Neural progenitor cell (in vitro differentiated cells): ENCODE data around the gene CDK17. TPM values are rescaled to one million over a fixed set of nuclear protein-coding genes. Genes with fewer than 3 reads are reported as not detected.

Source experiments
- DNase-seq: peaks from one replicate; pipeline ENCODE4 v3.0.0-alpha.2; 2016; ENCODE audit warnings: low spot score
- H2AFZ ChIP-seq: fragments of 200-600 bp; sonication (generic); replicated peaks from 2 replicates; pipeline ENCODE4 v1.6.1; 2016; ENCODE audit warnings: antibody characterized with exemption
- H3F3A ChIP-seq: fragments of 200-600 bp; sonication (generic); 2 replicates; pipeline ENCODE4 v1.6.1; 2016; ENCODE audit warnings: antibody characterized with exemption, low read depth
- H3K27ac ChIP-seq: fragments of 200-600 bp; sonication (generic); 2 replicates; pipeline ENCODE4 v1.5.1; 2016; ENCODE audit warnings: mild to moderate bottlenecking
- H3K27me3 ChIP-seq: fragments of 200-600 bp; sonication (generic); 2 replicates; pipeline ENCODE4 v1.6.1; 2016; ENCODE audit warnings: mild to moderate bottlenecking, moderate library complexity
- H3K36me3 ChIP-seq: fragments of 200-600 bp; sonication (generic); 2 replicates; pipeline ENCODE4 v1.5.1; 2016
- H3K4me1 ChIP-seq: fragments of 200-600 bp; sonication (generic); 2 replicates; pipeline ENCODE4 v1.6.1; 2016; ENCODE audit warnings: mixed run types
- H3K4me2 ChIP-seq: fragments of 200-600 bp; sonication (generic); 2 replicates; pipeline ENCODE4 v1.6.1; 2016
- H3K4me3 ChIP-seq: fragments of 200-600 bp; sonication (generic); 2 replicates; pipeline ENCODE4 v1.5.1; 2016
- H3K79me2 ChIP-seq: fragments of 200-600 bp; sonication (generic); 2 replicates; pipeline ENCODE4 v1.6.1; 2016; ENCODE audit warnings: low read depth
- H3K9ac ChIP-seq: fragments of 200-600 bp; sonication (generic); 2 replicates; pipeline ENCODE4 v1.6.1; 2016
- H3K9me3 ChIP-seq: fragments of 200-600 bp; sonication (generic); 2 replicates; pipeline ENCODE4 v1.5.1; 2016; ENCODE audit warnings: low read depth
- H4K20me1 ChIP-seq: fragments of 200-600 bp; sonication (generic); 2 replicates; pipeline ENCODE4 v1.6.1; 2016; ENCODE audit warnings: low read depth
- H3K27ac Mint-ChIP-seq: 3 replicates; pipeline ENCODE4 v1.8.0; 2021; ENCODE audit warnings: mixed read lengths
- H3K27me3 Mint-ChIP-seq: 2 replicates; pipeline ENCODE4 v1.8.0; 2022; ENCODE audit warnings: low read depth, mild to moderate bottlenecking, inconsistent platforms, moderate library complexity, mixed read lengths; ENCODE audit not compliant: insufficient read depth
- H3K36me3 Mint-ChIP-seq: 3 replicates; pipeline ENCODE4 v1.8.0; 2021; ENCODE audit warnings: mixed read lengths
- H3K4me1 Mint-ChIP-seq: 3 replicates; pipeline ENCODE4 v1.8.0; 2021; ENCODE audit warnings: mixed read lengths
- H3K4me3 Mint-ChIP-seq: 3 replicates; pipeline ENCODE4 v1.8.0; 2021; ENCODE audit warnings: mild to moderate bottlenecking, moderate library complexity, mixed read lengths
- H3K9me3 Mint-ChIP-seq: 3 replicates; pipeline ENCODE4 v1.8.0; 2020; ENCODE audit warnings: mixed read lengths
- CTCF ChIP-seq: fragments of 200-600 bp; sonication (generic); IDR thresholded peaks from 2 replicates; pipeline ENCODE4 v1.5.1; 2017; ENCODE audit warnings: antibody characterized with exemption, mild to moderate bottlenecking
- EZH2 ChIP-seq: fragments of 200-600 bp; sonication (generic); IDR thresholded peaks from 2 replicates; pipeline ENCODE4 v1.6.1; 2017; ENCODE audit warnings: antibody characterized with exemption, mild to moderate bottlenecking, moderate library complexity
- EZH2phosphoT487 ChIP-seq: fragments of 200-600 bp; sonication (generic); IDR thresholded peaks from 2 replicates; pipeline ENCODE4 v1.6.1; 2017; ENCODE audit warnings: antibody characterized with exemption
- total RNA-seq: library from RNA; depleted of rRNA; stranded (reverse); fragments of >200 nt; gene quantifications from 2 replicates; pipeline ENCODE4 v1.2.3, GENCODE V29; 2015; ENCODE audit warnings: low replicate concordance

Gene CDK17
- total RNA-seq, 1 donor from 2014 or later: 61.2 TPM

GRCh38 chr12:96376865-96377264 is 23.4 kb downstream of the CDK17 start:
- Mint-ChIP-seq H3K27ac (no peak overlapping the region), H3K4me3 (no peak overlapping the region), H3K27me3 (peaks cover 3% of the 10 kb centered on the region), H3K4me1 (peaks cover 11% of the 10 kb centered on the region), H3K9me3 (peaks cover 32% of the 10 kb centered on the region), H3K36me3 (peaks cover 29% of the 10 kb centered on the region)
- DNase-seq: no peak
- H3K9ac ChIP-seq: no peak overlapping the region
- H3K4me3 ChIP-seq: no peak overlapping the region
- H3K27me3 ChIP-seq: no peaks in the 10 kb centered on the region
- H3K27ac ChIP-seq: no peak overlapping the region
- H4K20me1 ChIP-seq: peaks cover 17% of the 10 kb centered on the region
- no peaks in the 10 kb centered on the region for H3K36me3 ChIP-seq
- peaks cover 14% of the 10 kb centered on the region for H3K4me1 ChIP-seq
- no peak overlapping the region for H3K4me2 ChIP-seq
- no peak overlapping the region for H2AFZ ChIP-seq
- TF ChIP-seq CTCF (no peak), EZH2phosphoT487 (no peak), EZH2 (no peak)
- peaks cover 99% of the 10 kb centered on the region for H3K79me2 ChIP-seq
- peaks cover 12% of the 10 kb centered on the region for H3K9me3 ChIP-seq
- H3F3A ChIP-seq: peaks cover 9% of the 10 kb centered on the region

DNA sequence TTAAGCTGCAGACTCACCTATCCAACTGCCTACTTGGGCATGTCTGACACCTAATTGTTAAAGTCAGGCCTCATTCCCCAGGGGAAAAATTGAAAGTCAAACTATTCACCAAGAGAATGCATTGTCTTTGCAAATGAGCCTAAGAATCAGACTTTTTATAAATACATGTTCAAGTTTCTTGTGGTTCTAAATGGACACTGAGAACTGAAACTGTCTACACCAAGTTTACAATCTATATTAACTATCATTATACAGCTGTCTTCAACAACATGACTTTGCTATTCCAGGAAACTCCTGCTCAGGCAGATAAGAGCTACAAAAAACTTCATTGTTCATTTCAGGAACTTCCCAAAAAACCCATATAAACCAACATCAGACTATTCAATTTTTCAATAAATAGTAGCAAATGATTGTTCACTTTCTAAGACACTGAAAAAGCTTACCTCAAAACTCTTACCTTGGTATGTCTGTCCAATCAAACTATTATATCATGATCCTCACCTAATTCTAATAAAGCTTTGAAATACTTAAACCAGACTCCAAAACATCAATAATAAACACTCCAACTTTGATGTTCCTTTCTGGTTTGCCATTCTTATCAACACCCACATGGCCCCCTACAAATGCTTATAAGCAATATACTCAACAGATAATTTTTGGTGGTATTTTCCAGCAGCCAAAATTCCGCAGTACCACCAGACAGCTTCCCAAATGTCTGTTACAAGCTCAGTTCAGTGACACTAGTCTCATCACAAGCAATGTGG is 24.2 kb downstream of the CDK17 start:
- peaks cover 25% of the 10 kb centered on the region for H4K20me1 ChIP-seq
- peaks cover 12% of the 10 kb centered on the region for H3K9me3 ChIP-seq
- DNase-seq: no peak
- TF ChIP-seq EZH2phosphoT487: no peak
- TF ChIP-seq CTCF: no peak
- TF ChIP-seq EZH2: no peak
- peaks cover 9% of the 10 kb centered on the region for H3F3A ChIP-seq
- H3K27ac ChIP-seq: no peak overlapping the region
- Mint-ChIP-seq H3K36me3 (peaks cover 29% of the 10 kb centered on the region), H3K27ac (no peak overlapping the region), H3K4me1 (peaks cover 16% of the 10 kb centered on the region), H3K9me3 (peaks cover 30% of the 10 kb centered on the region), H3K4me3 (no peak overlapping the region), H3K27me3 (peaks cover 3% of the 10 kb centered on the region)
- peaks cover 22% of the 10 kb centered on the region for H3K4me1 ChIP-seq
- no peak overlapping the region for H2AFZ ChIP-seq
- no peak overlapping the region for H3K4me2 ChIP-seq
- no peaks in the 10 kb centered on the region for H3K36me3 ChIP-seq
- H3K9ac ChIP-seq: no peak overlapping the region
- no peak overlapping the region for H3K4me3 ChIP-seq
- peaks cover 99% of the 10 kb centered on the region for H3K79me2 ChIP-seq
- no peaks in the 10 kb centered on the region for H3K27me3 ChIP-seq

- H2AFZ ChIP-seq: no peak overlapping the region
- H3K9me3 ChIP-seq: peaks cover 12% of the 10 kb centered on the region
- H4K20me1 ChIP-seq: peaks cover 29% of the 10 kb centered on the region
- H3K4me2 ChIP-seq: no peak overlapping the region
- peaks cover 99% of the 10 kb centered on the region for H3K79me2 ChIP-seq
- Mint-ChIP-seq H3K27me3 (peaks cover 3% of the 10 kb centered on the region), H3K27ac (no peak overlapping the region), H3K4me3 (no peak overlapping the region), H3K4me1 (peaks cover 19% of the 10 kb centered on the region), H3K9me3 (peaks cover 23% of the 10 kb centered on the region), H3K36me3 (peaks cover 25% of the 10 kb centered on the region)
- no peaks in the 10 kb centered on the region for H3K36me3 ChIP-seq
- H3K27me3 ChIP-seq: no peaks in the 10 kb centered on the region
- DNase-seq: no peak
- H3K4me1 ChIP-seq: peaks cover 30% of the 10 kb centered on the region
- H3F3A ChIP-seq: peaks cover 9% of the 10 kb centered on the region
- no peak overlapping the region for H3K9ac ChIP-seq
- TF ChIP-seq EZH2phosphoT487 (no peak), CTCF (no peak), EZH2 (no peak)
- H3K4me3 ChIP-seq: no peak overlapping the region
- H3K27ac ChIP-seq: no peak overlapping the region
Measured at GRCh38 chr12:96375170-96375569, 25.1 kb downstream of the CDK17 start.
